ENCODE data around the gene PROSER1. TPM values are rescaled to one million over a fixed set of nuclear protein-coding genes. Genes with fewer than 3 reads are reported as not detected.
A peak's percentile ranks its signal among the peaks of the same experiment; 100 is the strongest.

Gene PROSER1
- total and polyA plus RNA-seq, 10 of the 15 experiments (the other 5 are each of a cell fraction or from before 2014, with no cell fraction given): 14.3 to 66.0 (median 26.9) TPM

GRCh38 chr13:39048806-39049205 lies 10.9 kb upstream of the PROSER1 start (continued):
- TF ChIP-seq CTCF (IDR thresholded peaks at IDR 0.05 in 2 of 3, conservative IDR thresholded peaks at IDR 0.05 in 1 of 3; ENCODE audit: control insufficient read depth in 2 of 3, extremely low read depth in 1 of 3, insufficient read depth in 1 of 3, low read depth in 3 of 3, low read length in 3 of 3): no peak

- intact Hi-C loops (cut with micrococcal nuclease; ENCODE audit: unreplicated experiment): no loop called here
- DNase-seq (ENCODE audit: low read depth, low spot score) (no peak), ATAC-seq (peak; percentile 22; the same call in 1 of the 3 replicates), FAIRE-seq (no peak)
- no peaks in the 10 kb centered on the region for H3K27me3 ChIP-seq (replicated peaks in 1 of 2; ENCODE audit: control insufficient read depth in 2 of 2, insufficient read depth in 2 of 2, low read length in 1 of 2)
- no peak overlapping the region for H3K4me2 ChIP-seq (ENCODE audit: control insufficient read depth, insufficient read depth)
- H3K27ac ChIP-seq (ENCODE audit: control insufficient read depth, insufficient read depth): no peak overlapping the region
- TF ChIP-seq CTCF (IDR thresholded peaks at IDR 0.05 in 2 of 3, conservative IDR thresholded peaks at IDR 0.05 in 1 of 3; ENCODE audit: control insufficient read depth in 2 of 3, extremely low read depth in 1 of 3, insufficient read depth in 1 of 3, low read depth in 3 of 3, low read length in 3 of 3) (peak in 1 of 3 experiments; percentile 12; a peak in 1 of 6 replicates), CHD4 (IDR thresholded peaks at IDR 0.05) (no peak), RBBP5 (conservative IDR thresholded peaks at IDR 0.05) (no peak), BMI1 (IDR thresholded peaks at IDR 0.05; ENCODE audit: borderline replicate concordance) (no peak)
- BruUV-seq (replicated peaks): no TSS peak
- no peaks in the 10 kb centered on the region for H3K79me2 ChIP-seq (ENCODE audit: control insufficient read depth, insufficient read depth, low read length)
- H3K36me3 ChIP-seq (ENCODE audit: control insufficient read depth in 2 of 2, insufficient read depth in 2 of 2, low read length in 1 of 2): 0 out of 4 replicates have a peak, but pooled peaks cover 0 to 6% of the 10 kb centered on the region in 2 experiments
- 67% methylated on average over 2 of the region's 2 CpGs for WGBS (ENCODE audit: insufficient coverage, insufficient replicate concordance, low lambda C conversion rate, missing lambda C conversion rate)
- CTCF ChIA-PET: interaction anchor here (1.2 to 2.2 kb wide), 4 partner anchors 29 to 565 kb away, joined by 3 to 8 read pairs (median 6); no protein-coding TSS in a partner anchor
- RAD21 ChIA-PET (ENCODE audit: unreplicated experiment): interaction anchor here (1.1 to 1.2 kb wide), 2 partner anchors 31 to 212 kb away, joined by 3 to 4 read pairs; no protein-coding TSS in a partner anchor
- SMC1A ChIA-PET (ENCODE audit: uncharacterized antibody, unreplicated experiment): interaction anchor here (0.8 to 2.2 kb wide), 6 partner anchors 10 to 569 kb away, joined by 3 to 11 read pairs (median 3); partner anchors contain the start of genes NHLRC3 and PROSER1
- H2AFZ ChIP-seq (ENCODE audit: control insufficient read depth, low read depth, low read length): no peak overlapping the region
- H4K20me1 ChIP-seq (ENCODE audit: control insufficient read depth, insufficient read depth): no peaks in the 10 kb centered on the region
- peaks cover 14% of the 10 kb centered on the region for H3K4me1 ChIP-seq (ENCODE audit: control insufficient read depth, insufficient read depth, low read length)
- POLR2A ChIA-PET: interaction anchor here (1.1 to 1.2 kb wide), 2 partner anchors 9 to 212 kb away, joined by 3 to 6 read pairs; partner anchors contain the start of gene NHLRC3
- in situ Hi-C loops (cut with MboI): loop anchor here (5.0 kb wide), 1 partner anchor 565 kb away; no protein-coding TSS in a partner anchor
- H3K9me3 ChIP-seq (replicated peaks; ENCODE audit: control insufficient read depth, insufficient read depth, low read length): no peaks in the 10 kb centered on the region
- H3K9ac ChIP-seq (ENCODE audit: control insufficient read depth, insufficient read depth, low read length): no peak overlapping the region
- no peak overlapping the region for H3K4me3 ChIP-seq
Observed at GRCh38 chr13:39047560-39047959, 9.7 kb upstream of the PROSER1 start.

Data from GM12878 (cell line).